ENCODE data around the gene MT2A. TPM values are rescaled to one million over a fixed set of nuclear protein-coding genes. Genes with fewer than 3 reads are reported as not detected.

Gene MT2A
- total RNA-seq (6.7 and 14.4 TPM in 2 replicates), polyA plus RNA-seq (1.1 and 3.1 TPM in 2 replicates), polyA minus RNA-seq (1.5 and 3.2 TPM in 2 replicates)
- total RNA-seq (2013) = 2.6 TPM

GRCh38 chr16:56608043-56608875 is at the start of gene MT2A:
MT2A (plus strand) TSS chr16:56608584; CDS start chr16:56608656, 72 bp downstream.
- Mint-ChIP-seq H3K9me3 (ENCODE audit: insufficient read depth) (no peaks in the 10 kb centered on the region), H3K4me3 (peak within 1 kb of the TSS; percentile 97), H3K27ac (peak within 1 kb of the TSS; percentile 88), H3K4me1 (peaks cover 37% of the 10 kb centered on the region), H3K27me3 (peaks cover 4% of the 10 kb centered on the region)
- Histone ChIP-seq H3K27ac (ENCODE audit: low read length in 2 of 2) (peak within 1 kb of the TSS in 1 of 2 donors; percentile 12), H3K9me3 (ENCODE audit: control extremely low read depth in 1 of 3, control insufficient read depth in 2 of 3, insufficient read depth in 1 of 3, low read length in 2 of 3) (no peaks in the 10 kb centered on the region), H3K79me2 (ENCODE audit: control insufficient read depth, insufficient read depth, low read length) (no peaks in the 10 kb centered on the region), H3K9ac (ENCODE audit: low read length) (peak within 1 kb of the TSS; percentile 66), H2AFZ (ENCODE audit: insufficient read depth, low read depth, low read length, poor library complexity, severe bottlenecking) (peak within 1 kb of the TSS; percentile 77), H3K36me3 (replicated peaks in 1 of 2; ENCODE audit: control extremely low read depth in 1 of 2, control insufficient read depth in 1 of 2, extremely low read depth in 1 of 2, insufficient read depth in 2 of 2, low read length in 1 of 2) (no peaks in the 10 kb centered on the region), H3K4me3 (ENCODE audit: control extremely low read depth in 1 of 5, extremely low read depth in 1 of 5, insufficient read depth in 1 of 5, low read depth in 2 of 5, low read length in 4 of 5) (peak within 1 kb of the TSS; percentile 60 to 77 (median 73)), H4K20me1 (ENCODE audit: control insufficient read depth, insufficient read depth, low read length, poor library complexity, severe bottlenecking) (no peaks in the 10 kb centered on the region), H3K4me2 (replicated peaks; ENCODE audit: low read depth, low read length, poor library complexity, severe bottlenecking) (peak within 1 kb of the TSS; percentile 86), H3K27me3 (replicated peaks in 1 of 4; ENCODE audit: control extremely low read depth in 1 of 4, control insufficient read depth in 3 of 4, insufficient read depth in 4 of 4, low read length in 3 of 4) (no peaks in the 10 kb centered on the region), H3K4me1 (ENCODE audit: control insufficient read depth in 2 of 2, insufficient read depth in 2 of 2, low read length in 2 of 2) (peaks cover 21 to 41% of the 10 kb centered on the region in 2 donors)
- ATAC-seq (ENCODE audit: low read depth) (peak; percentile 87), DNase-seq (peak; percentile 85)
- 10% methylated on average over 62 of the region's 62 CpGs for WGBS (ENCODE audit: insufficient coverage)
- TF ChIP-seq CTCF (IDR thresholded peaks at IDR 0.05) (no peak), EZH2 (IDR thresholded peaks at IDR 0.05; ENCODE audit: borderline replicate concordance, insufficient read depth, low read depth, low read length, poor library complexity, severe bottlenecking) (no peak)
- ChIA-PET CTCF (interaction anchor here (1.0 to 2.2 kb wide), 4 partner anchors 22 to 290 kb away, joined by 3 to 18 read pairs (median 6); no protein-coding TSS in a partner anchor), POLR2A (interaction anchor here (1.0 to 1.3 kb wide), 2 partner anchors 35 to 120 kb away, joined by 3 to 4 read pairs; no protein-coding TSS in a partner anchor)
- intact Hi-C loops (cut with micrococcal nuclease) = loop anchor here (1.0 to 10.0 kb wide), 10 partner anchors 23 to 637 kb away; partner anchors contain the start of genes ARL2BP, MT1F and MT1X

- H3K27ac ChIP-seq (ENCODE audit: low read length in 2 of 2) = no peak overlapping the region
- Mint-ChIP-seq H3K27me3 (peaks cover 40% of the 10 kb centered on the region), H3K27ac (no peak overlapping the region), H3K4me3 (no peak overlapping the region), H3K4me1 (no peaks in the 10 kb centered on the region), H3K9me3 (ENCODE audit: insufficient read depth) (no peaks in the 10 kb centered on the region)
- no peak overlapping the region for H3K9ac ChIP-seq (ENCODE audit: low read length)
- TF ChIP-seq EZH2 (IDR thresholded peaks at IDR 0.05; ENCODE audit: borderline replicate concordance, insufficient read depth, low read depth, low read length, poor library complexity, severe bottlenecking) (no peak), CTCF (IDR thresholded peaks at IDR 0.05) (no peak)
- no peak overlapping the region for H3K4me2 ChIP-seq (replicated peaks; ENCODE audit: low read depth, low read length, poor library complexity, severe bottlenecking)
- DNase-seq (no peak), ATAC-seq (ENCODE audit: low read depth) (no peak)
- peaks cover 0 to 6% (median 1%) of the 10 kb centered on the region in 4 experiments for H3K27me3 ChIP-seq (replicated peaks in 1 of 4; ENCODE audit: control extremely low read depth in 1 of 4, control insufficient read depth in 3 of 4, insufficient read depth in 4 of 4, low read length in 3 of 4)
- H4K20me1 ChIP-seq (ENCODE audit: control insufficient read depth, insufficient read depth, low read length, poor library complexity, severe bottlenecking) = no peaks in the 10 kb centered on the region
- no peaks in the 10 kb centered on the region for H3K79me2 ChIP-seq (ENCODE audit: control insufficient read depth, insufficient read depth, low read length)
- intact Hi-C loops (cut with micrococcal nuclease) = no loop called here
- H3K36me3 ChIP-seq (replicated peaks in 1 of 2; ENCODE audit: control extremely low read depth in 1 of 2, control insufficient read depth in 1 of 2, extremely low read depth in 1 of 2, insufficient read depth in 2 of 2, low read length in 1 of 2) = no peaks in the 10 kb centered on the region
- H3K4me1 ChIP-seq (ENCODE audit: control insufficient read depth in 2 of 2, insufficient read depth in 2 of 2, low read length in 2 of 2) = no peaks in the 10 kb centered on the region
- WGBS (ENCODE audit: insufficient coverage) = 67% methylated on average over 1 of the region's 4 CpGs
- CTCF ChIA-PET = no interaction called here
- H3K4me3 ChIP-seq (ENCODE audit: control extremely low read depth in 1 of 5, extremely low read depth in 1 of 5, insufficient read depth in 1 of 5, low read depth in 2 of 5, low read length in 4 of 5) = no peak overlapping the region
- H3K9me3 ChIP-seq (ENCODE audit: control extremely low read depth in 1 of 3, control insufficient read depth in 2 of 3, insufficient read depth in 1 of 3, low read length in 2 of 3) = no peaks in the 10 kb centered on the region
- no peak overlapping the region for H2AFZ ChIP-seq (ENCODE audit: insufficient read depth, low read depth, low read length, poor library complexity, severe bottlenecking)
- POLR2A ChIA-PET = no interaction called here
These were observed 49.3 kb upstream of the MT2A start for GRCh38 chr16:56559109-56559508.
